Progenitor cell of endocrine pancreas (in vitro differentiated cells): ENCODE measurements around the gene CD4. TPM values are rescaled to one million over a fixed set of nuclear protein-coding genes. Genes with fewer than 3 reads are reported as not detected.
A peak's percentile ranks its signal among the peaks of the same experiment; 100 is the strongest.

Experiments
- DNase-seq: peaks from one replicate; pipeline ENCODE4 v3.0.0; 2021; ENCODE audit warnings: low spot score; ENCODE audit not compliant: unreplicated experiment
- H3K27ac Mint-ChIP-seq: 2 replicates; pipeline ENCODE4 v1.8.0; 2021; ENCODE audit warnings: mild to moderate bottlenecking, moderate library complexity, mixed read lengths
- H3K27me3 Mint-ChIP-seq: 2 replicates; pipeline ENCODE4 v1.8.0; 2021; ENCODE audit warnings: mixed read lengths
- H3K36me3 Mint-ChIP-seq: 2 replicates; pipeline ENCODE4 v1.8.0; 2022; ENCODE audit warnings: mixed read lengths; ENCODE audit not compliant: insufficient read depth
- H3K4me1 Mint-ChIP-seq: 2 replicates; pipeline ENCODE4 v1.8.0; 2021; ENCODE audit warnings: low read depth, mixed read lengths
- H3K4me3 Mint-ChIP-seq: 2 replicates; pipeline ENCODE4 v1.8.0; 2021; ENCODE audit warnings: low read depth, mild to moderate bottlenecking, moderate library complexity, mixed read lengths
- H3K9me3 Mint-ChIP-seq: 2 replicates; pipeline ENCODE4 v1.8.0; 2021; ENCODE audit warnings: low read depth, mixed read lengths
- CTCF ChIP-seq: fragments of 200-600 bp; sonication (generic); IDR thresholded peaks from one replicate; pipeline ENCODE4 v1.5.0; 2021; ENCODE audit warnings: antibody characterized with exemption, mild to moderate bottlenecking; ENCODE audit not compliant: unreplicated experiment
- total RNA-seq: library from RNA; stranded (reverse); gene quantifications from 2 replicates; pipeline ENCODE4 v1.2.1, GENCODE V29; 2021

Gene CD4
- total RNA-seq, 1 donor from 2014 or later = 1.5 TPM

GRCh38 chr12:6840330-6840729, 51.0 kb downstream of the CD4 start:
- Mint-ChIP-seq H3K36me3 (peaks cover 10% of the 10 kb centered on the region), H3K9me3 (no peaks in the 10 kb centered on the region), H3K4me3 (no peak overlapping the region), H3K27me3 (no peaks in the 10 kb centered on the region), H3K4me1 (peaks cover 7% of the 10 kb centered on the region), H3K27ac (peak overlapping the region; percentile 84)
- DNase-seq = no peak
- TF ChIP-seq CTCF = no peak

DNA sequence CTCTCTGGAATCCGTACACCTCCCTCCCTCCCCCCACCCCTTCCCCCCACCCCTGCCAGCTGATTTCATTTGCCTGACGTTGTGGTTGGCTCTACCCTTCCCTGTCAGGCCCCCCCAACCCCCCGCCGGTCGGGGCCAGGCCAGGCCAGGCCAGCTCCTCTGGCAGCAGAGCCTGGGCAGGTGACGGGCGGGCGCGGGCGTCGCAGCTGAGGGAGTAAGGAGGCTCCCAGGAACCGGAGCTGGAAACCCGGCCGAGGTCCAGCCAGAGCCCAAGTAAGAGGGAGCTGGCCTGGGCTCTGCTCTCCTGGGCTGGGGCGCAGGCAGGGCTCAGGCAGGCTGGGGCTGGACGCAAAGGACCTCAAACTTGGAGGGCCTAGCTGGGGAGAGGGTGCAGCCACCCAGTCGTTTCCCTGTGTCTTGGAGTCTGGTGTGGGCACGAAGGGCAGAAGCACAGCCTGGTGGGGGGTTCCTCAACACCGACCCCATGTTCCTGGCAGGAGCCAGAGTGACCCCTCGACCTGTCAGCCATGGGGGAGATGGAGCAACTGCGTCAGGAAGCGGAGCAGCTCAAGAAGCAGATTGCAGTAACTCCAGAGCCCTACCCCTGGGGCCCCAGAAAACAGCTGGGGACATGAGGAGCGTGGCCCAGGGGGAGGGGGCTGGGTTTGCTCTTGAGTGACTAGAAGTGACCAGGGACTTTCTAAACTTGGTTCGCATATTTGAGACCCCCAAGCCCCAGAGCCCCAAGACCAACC, 51.6 kb downstream of the CD4 start, which contains the start of gene GNB3:
Gene GNB3 (plus strand): TSS at position 165 of the 755 bp plus-strand sequence. CDS start 363 bp downstream, at position 528.
- no peak for TF ChIP-seq CTCF

DNA sequence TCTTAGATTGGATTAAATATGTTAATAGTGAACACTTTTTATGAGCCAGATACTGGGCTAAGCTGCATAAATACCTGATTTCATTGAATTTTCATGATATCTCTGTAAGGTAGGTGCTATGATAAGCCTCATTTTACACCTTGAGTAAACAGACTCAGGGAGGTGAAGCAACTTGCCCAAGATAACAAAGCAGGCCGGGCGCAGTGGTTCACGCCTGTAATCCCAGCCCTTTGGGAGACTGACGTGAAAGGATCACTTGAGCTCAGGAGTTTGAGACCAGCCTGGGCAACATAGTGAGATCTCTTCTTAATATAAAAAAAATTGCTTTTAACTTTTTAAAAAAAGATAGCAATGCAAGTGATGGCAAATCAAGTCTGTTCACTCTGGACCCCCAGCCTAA, 52.7 kb downstream of the CD4 start:
- Mint-ChIP-seq H3K4me3 (no peak overlapping the region), H3K27me3 (no peaks in the 10 kb centered on the region), H3K36me3 (peaks cover 12% of the 10 kb centered on the region), H3K4me1 (peaks cover 5% of the 10 kb centered on the region), H3K27ac (no peak overlapping the region), H3K9me3 (no peaks in the 10 kb centered on the region)
- no peak for DNase-seq
- no peak for TF ChIP-seq CTCF

More for the DNA sequence above, 51.6 kb downstream of the CD4 start, which contains the start of gene GNB3:
- no peak for DNase-seq
- peak within 1 kb of the TSS; percentile 84 for H3K27ac Mint-ChIP-seq
- H3K9me3 Mint-ChIP-seq = no peaks in the 10 kb centered on the region
- H3K4me1 Mint-ChIP-seq = peaks cover 5% of the 10 kb centered on the region
- no peak within 1 kb of the TSS for H3K4me3 Mint-ChIP-seq
- peaks cover 9% of the 10 kb centered on the region for H3K36me3 Mint-ChIP-seq
- no peaks in the 10 kb centered on the region for H3K27me3 Mint-ChIP-seq

DNA sequence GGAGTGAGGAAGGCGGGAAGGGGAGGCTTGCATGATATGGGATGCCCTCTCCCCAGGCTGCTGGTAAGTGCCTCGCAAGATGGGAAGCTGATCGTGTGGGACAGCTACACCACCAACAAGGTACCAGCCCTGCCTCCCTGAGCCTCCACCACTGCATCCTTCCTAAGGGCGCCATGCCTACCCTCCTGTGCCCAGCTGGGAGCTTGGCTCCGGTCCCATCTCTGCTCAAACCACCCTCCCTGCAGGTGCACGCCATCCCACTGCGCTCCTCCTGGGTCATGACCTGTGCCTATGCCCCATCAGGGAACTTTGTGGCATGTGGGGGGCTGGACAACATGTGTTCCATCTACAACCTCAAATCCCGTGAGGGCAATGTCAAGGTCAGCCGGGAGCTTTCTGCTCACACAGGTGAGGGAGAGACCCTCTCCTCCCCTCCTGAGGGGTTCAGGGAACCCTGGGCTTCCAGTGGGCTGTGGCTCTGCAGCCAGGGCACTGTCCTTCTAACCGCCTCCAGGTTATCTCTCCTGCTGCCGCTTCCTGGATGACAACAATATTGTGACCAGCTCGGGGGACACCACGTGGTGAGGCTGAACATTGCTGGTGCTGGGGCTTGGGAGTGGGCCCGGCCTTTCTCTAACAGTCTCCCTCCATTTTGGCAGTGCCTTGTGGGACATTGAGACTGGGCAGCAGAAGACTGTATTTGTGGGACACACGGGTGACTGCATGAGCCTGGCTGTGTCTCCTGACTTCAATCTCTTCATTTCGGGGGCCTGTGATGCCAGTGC, 54.0 kb downstream of the CD4 start:
- H3K9me3 Mint-ChIP-seq = no peaks in the 10 kb centered on the region
- TF ChIP-seq CTCF = peak; percentile 41
- H3K4me1 Mint-ChIP-seq = peaks cover 5% of the 10 kb centered on the region
- no peak overlapping the region for H3K4me3 Mint-ChIP-seq
- no peak for DNase-seq
- H3K36me3 Mint-ChIP-seq = peaks cover 14% of the 10 kb centered on the region
- no peaks in the 10 kb centered on the region for H3K27me3 Mint-ChIP-seq
- peak overlapping the region; percentile 54 for H3K27ac Mint-ChIP-seq

DNA sequence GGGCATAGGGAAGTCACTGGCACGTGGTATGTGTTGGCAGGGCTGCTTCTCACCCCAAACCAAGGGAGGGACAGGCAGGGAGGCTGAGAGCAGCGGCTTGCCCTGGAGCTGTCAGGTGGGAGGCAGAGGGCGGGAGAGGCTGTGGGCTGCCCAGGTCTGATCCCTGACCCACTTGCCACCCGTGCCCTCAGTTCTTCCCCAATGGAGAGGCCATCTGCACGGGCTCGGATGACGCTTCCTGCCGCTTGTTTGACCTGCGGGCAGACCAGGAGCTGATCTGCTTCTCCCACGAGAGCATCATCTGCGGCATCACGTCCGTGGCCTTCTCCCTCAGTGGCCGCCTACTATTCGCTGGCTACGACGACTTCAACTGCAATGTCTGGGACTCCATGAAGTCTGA, 56.1 kb downstream of the CD4 start:
- Mint-ChIP-seq H3K36me3 (peaks cover 9% of the 10 kb centered on the region), H3K27ac (no peak overlapping the region), H3K27me3 (no peaks in the 10 kb centered on the region), H3K9me3 (no peaks in the 10 kb centered on the region), H3K4me1 (peaks cover 13% of the 10 kb centered on the region), H3K4me3 (no peak overlapping the region)
- no peak for TF ChIP-seq CTCF
- no peak for DNase-seq
